K562 (cell line): ENCODE data around the gene AMPD3. TPM values are rescaled to one million over a fixed set of nuclear protein-coding genes. Genes with fewer than 3 reads are reported as not detected.

Source experiments
- ATAC-seq: fragments of 200-7000 bp; cut with Tn5 transposase; 3 replicates; pipeline ENCODE4 v1.9.1; 2020; ENCODE audit warnings: moderate library complexity
- BruUV-seq: library from RNA; stranded (reverse); fragments of 400-500 nt; replicated peaks from 2 replicates; lab custom pipeline; 2021; lab: Mats Ljungman, UMichigan
- CTCF ChIA-PET: fragments of 300-600 bp; formaldehyde crosslinking; extraction: SDS; loops from one replicate; lab custom pipeline; 2021; ENCODE audit warnings: low intra/inter-chr PET ratio; lab: Yijun Ruan, JAX
- POLR2A ChIA-PET: fragments of 300-600, 350-650 bp; sonication (Branson Sonifier 250); formaldehyde crosslinking; extraction: SDS; loops from one replicate; lab custom pipeline; 2021; ENCODE audit warnings: antibody characterized with exemption, inconsistent platforms; lab: Yijun Ruan, JAX
- DNase-seq, 4 experiments: peaks; one replicate each; pipeline versions ENCODE4 v3.0.0 to v3.0.0-alpha.2; 2011 to 2018; ENCODE audit warnings: low spot score in 3 of 4, mixed read lengths in 3 of 4; ENCODE audit errors: extremely low read depth in 1 of 4
- FAIRE-seq: peaks from 2 replicates; lab custom pipeline; 2011; peaks lifted over from hg19 to GRCh38; lab: Jason Lieb, UNC
- H2AFZ ChIP-seq: 2 replicates; pipeline ENCODE4 v1.6.0; 2011; ENCODE audit warnings: low read depth, low read length, control low read depth, inconsistent platforms
- H3K27ac ChIP-seq: fragments of 200-600 bp; 3 replicates; pipeline ENCODE4 v1.8.0; 2011; ENCODE audit warnings: low read depth, mild to moderate bottlenecking, control low read depth, inconsistent platforms, low read length, moderate library complexity, mixed read lengths; ENCODE audit errors: extremely low read depth
- H3K27me3 ChIP-seq, 2 experiments: fragments of 300-600 bp in 1 of 2; 2 replicates in 1 of 2; 3 replicates in 1 of 2; pipeline versions ENCODE4 v1.6.0 to v1.8.0; 2011; ENCODE audit warnings: inconsistent platforms in 2 of 2, low read length in 2 of 2, mild to moderate bottlenecking in 1 of 2, mixed read lengths in 1 of 2, moderate library complexity in 1 of 2; ENCODE audit not compliant: control insufficient read depth in 2 of 2, insufficient read depth in 2 of 2
- H3K36me3 ChIP-seq: fragments of 300-600 bp; 3 replicates; pipeline ENCODE4 v1.8.0; 2011; ENCODE audit warnings: mild to moderate bottlenecking, low read length, inconsistent platforms; ENCODE audit not compliant: control insufficient read depth, insufficient read depth
- H3K4me1 ChIP-seq, 2 experiments: fragments of 200-600 bp in 1 of 2; replicated peaks in 1 of 2; 2 replicates in 1 of 2; 3 replicates in 1 of 2; pipeline versions ENCODE4 v1.5.1 to v1.8.0; 2011; ENCODE audit warnings: inconsistent platforms in 2 of 2, low read length in 2 of 2, mild to moderate bottlenecking in 1 of 2, mixed read lengths in 1 of 2, moderate library complexity in 1 of 2; ENCODE audit not compliant: control insufficient read depth in 2 of 2, insufficient read depth in 2 of 2
- H3K4me2 ChIP-seq: 2 replicates; pipeline ENCODE4 v1.6.1; 2011; ENCODE audit warnings: low read length, control low read depth, inconsistent platforms, mixed read lengths; ENCODE audit not compliant: insufficient read depth
- H3K4me3 ChIP-seq: fragments of 200-600 bp; sonication (generic), shearing (Covaris generic); 2 replicates; pipeline ENCODE4 v1.5.1; 2016; ENCODE audit warnings: control low read depth, inconsistent platforms
- H3K79me2 ChIP-seq: fragments of 200-600 bp; 3 replicates; pipeline ENCODE4 v1.8.0; 2011; ENCODE audit warnings: low read length, inconsistent platforms; ENCODE audit not compliant: control insufficient read depth, insufficient read depth
- H3K9ac ChIP-seq, 2 experiments: 2 replicates each; pipeline versions ENCODE4 v1.6.0 to v1.6.1; 2011; ENCODE audit warnings: low read depth in 2 of 2, low read length in 2 of 2, control low read depth in 1 of 2, inconsistent platforms in 1 of 2, mild to moderate bottlenecking in 1 of 2, mixed read lengths in 1 of 2; ENCODE audit not compliant: insufficient read depth in 1 of 2
- H3K9me1 ChIP-seq: one replicate; pipeline ENCODE4 v1.6.0; 2011; ENCODE audit warnings: inconsistent platforms, mild to moderate bottlenecking, low read length, moderate library complexity; ENCODE audit not compliant: control insufficient read depth, insufficient read depth
- H3K9me3 ChIP-seq: replicated peaks from 2 replicates; pipeline ENCODE4 v1.5.1; 2011; ENCODE audit warnings: low read depth, low read length, inconsistent platforms; ENCODE audit not compliant: control insufficient read depth, insufficient read depth
- H4K20me1 ChIP-seq: replicated peaks from 2 replicates; pipeline ENCODE4 v1.6.1; 2011; ENCODE audit warnings: low read length, inconsistent platforms, mixed read lengths; ENCODE audit not compliant: control insufficient read depth, insufficient read depth
- BRD4 ChIP-seq: fragments of 200-600 bp; sonication (generic); IDR thresholded peaks from 2 replicates; pipeline ENCODE4 v1.6.1; 2017; ENCODE audit warnings: inconsistent platforms
- CAMTA2 ChIP-seq: fragments of 250-450 bp; sonication (Bioruptor Pico); conservative IDR thresholded peaks from 2 replicates; pipeline ENCODE4 v1.5.1; 2022
- CSDE1 ChIP-seq, 2 experiments: fragments of 450-650 bp; IDR thresholded peaks; 2 replicates each; pipeline ENCODE4 v1.6.1; 2016; ENCODE audit warnings: mild to moderate bottlenecking in 1 of 2
- KAT8 ChIP-seq: fragments of 450-650 bp; IDR thresholded peaks from 2 replicates; pipeline ENCODE4 v1.6.1; 2016; ENCODE audit warnings: low read depth, mild to moderate bottlenecking
- KLF13 ChIP-seq: fragments of 450-650 bp; IDR thresholded peaks from 2 replicates; pipeline ENCODE4 v1.6.1; 2016; ENCODE audit warnings: missing genetic modification characterization, low read depth, mild to moderate bottlenecking, missing compliant biosample characterization, moderate library complexity, borderline replicate concordance
- PYGO2 ChIP-seq: fragments of 450-650 bp; IDR thresholded peaks from 2 replicates; pipeline ENCODE4 v1.6.1; 2016; ENCODE audit warnings: mild to moderate bottlenecking, missing genetic modification characterization, moderate library complexity, missing compliant biosample characterization
- RFX7 ChIP-seq: fragments of 250-450 bp; sonication (Bioruptor Pico); IDR thresholded peaks from 2 replicates; pipeline ENCODE4 v1.5.1; 2021; ENCODE audit warnings: mild to moderate bottlenecking
- SIN3B ChIP-seq: fragments of 450-650 bp; IDR thresholded peaks from 2 replicates; pipeline ENCODE4 v1.6.1; 2017; ENCODE audit warnings: low read depth, mild to moderate bottlenecking, moderate library complexity
- TEAD2 ChIP-seq: fragments of 450-650 bp; IDR thresholded peaks from 2 replicates; pipeline ENCODE4 v1.6.1; 2016; ENCODE audit warnings: missing genetic modification characterization, control low read depth, missing compliant biosample characterization
- XRCC4 ChIP-seq: IDR thresholded peaks from one replicate; pipeline ENCODE4 v1.6.1; 2011; ENCODE audit not compliant: insufficient read depth, insufficient read length; ENCODE audit errors: extremely low read depth
- ZC3H4 ChIP-seq: sonication (generic); formaldehyde crosslinking; IDR thresholded peaks from 2 replicates; pipeline ENCODE4 v1.9.0; 2021; ENCODE audit warnings: missing genetic modification reagents, borderline replicate concordance
- ZFPM2 ChIP-seq: fragments of 250-450 bp; sonication (Bioruptor Pico); IDR thresholded peaks from 2 replicates; pipeline ENCODE4 v1.5.1; 2022; ENCODE audit warnings: mild to moderate bottlenecking
- ZNF3 ChIP-seq: fragments of 250-450 bp; sonication (Bioruptor Pico); IDR thresholded peaks from 2 replicates; pipeline ENCODE4 v1.5.0; 2021; ENCODE audit warnings: mild to moderate bottlenecking, moderate library complexity
- ZNF436 ChIP-seq: fragments of 250-450, 450-650 bp; sonication (Bioruptor Pico); formaldehyde crosslinking; IDR thresholded peaks from 2 replicates; pipeline ENCODE4 v1.7.0; 2020; ENCODE audit warnings: mild to moderate bottlenecking
- ZNF561 ChIP-seq: fragments of 450-650 bp; formaldehyde crosslinking; conservative IDR thresholded peaks from 2 replicates; pipeline ENCODE4 v1.4.0; 2020; ENCODE audit warnings: mild to moderate bottlenecking, moderate library complexity
- ZNF830 ChIP-seq: fragments of 250-450 bp; sonication (Bioruptor Pico); IDR thresholded peaks from 2 replicates; pipeline ENCODE4 v1.5.0; 2021; ENCODE audit warnings: mild to moderate bottlenecking
- WGBS: fragments of 100-300 bp; shearing (Covaris generic); methylation state at CpG from one replicate; pipeline ENCODE4 v1.1.6; 2016; ENCODE audit warnings: low coverage, mixed read lengths; ENCODE audit not compliant: insufficient coverage; ENCODE audit errors: missing lambda C conversion rate; 5-methylcytosine and 5-hydroxymethylcytosine counted together
- in situ Hi-C: fragments of 300-500 bp; cut with MboI; formaldehyde crosslinking; loops from 4 replicates; pipeline ENCODE4 v1.15.0; 2018; ENCODE audit warnings: inconsistent platforms, mixed read lengths
- intact Hi-C: fragments of 100-400 bp; cut with micrococcal nuclease; formaldehyde crosslinking; loops from 2 replicates; pipeline ENCODE4 v1.14.2; 2022
- polyA plus RNA-seq, 8 experiments: library from polyadenylated mRNA; depleted of rRNA in 4 of 8; stranded (reverse) in 5 of 8; unstranded in 3 of 8; fragments of >200 nt; fragmentation: Nextera tagmentation in 2 of 8; fragmentation: Illumina TruSeq in 1 of 8; extraction: Ambion mirVana in 2 of 8; extraction: Trizol in 1 of 8; gene quantifications; 2 replicates each; pipeline versions ENCODE4 v1.2.1 to v1.2.3, GENCODE V29; 2011 to 2014; ENCODE audit warnings: inconsistent platforms in 1 of 8, missing spikeins in 1 of 8
- total RNA-seq, 7 experiments: library from RNA; depleted of rRNA in 6 of 7; stranded (reverse); fragments of >200 nt in 6 of 7; fragmentation: Illumina TruSeq in 2 of 7; extraction: Trizol in 2 of 7; gene quantifications; 2 replicates each; pipeline versions ENCODE4 v1.2.1 to v1.2.3, GENCODE V29; 2011 to 2021; ENCODE audit warnings: low replicate concordance in 1 of 7
- TF ChIP-seq, protein P1 (sequence below): fragments of 250-450 bp; sonication (Bioruptor Pico); IDR thresholded peaks from 2 replicates; pipeline ENCODE4 v1.8.0; 2022; ENCODE audit warnings: moderate library complexity, mild to moderate bottlenecking, inconsistent platforms
- TF ChIP-seq, protein P2 (sequence below): sonication (generic); formaldehyde crosslinking; IDR thresholded peaks from 2 replicates; pipeline ENCODE4 v1.8.0; 2022; ENCODE audit warnings: mild to moderate bottlenecking, missing genetic modification reagents, borderline replicate concordance

The AMPD3 gene
- total and polyA plus RNA-seq, 9 of the 15 experiments (the other 6 are each of a cell fraction or from before 2014, with no cell fraction given), result 4.4 to 23.6 (median 11.2) TPM

DNA sequence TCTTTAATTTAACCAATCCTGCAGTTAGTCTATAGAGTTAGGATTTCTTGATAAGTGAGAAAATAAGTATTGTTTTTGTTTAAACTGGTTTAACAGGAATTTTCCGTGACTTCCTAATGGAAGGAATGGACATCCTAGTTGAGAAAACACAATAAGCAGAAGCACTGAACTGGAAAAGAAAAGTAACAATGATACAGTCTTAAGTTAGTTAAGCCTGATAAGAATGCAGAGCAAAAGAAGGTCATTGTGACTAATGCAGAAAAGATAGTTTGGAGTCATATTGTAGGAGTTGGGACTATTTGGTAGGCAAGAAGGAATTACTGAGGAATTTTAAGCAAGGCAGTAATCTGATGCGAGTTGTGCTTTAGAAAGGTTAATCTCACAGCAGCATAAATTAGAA, 74.2 kb downstream of the AMPD3 start:
- CTCF ChIA-PET, result no interaction called here
- BruUV-seq, result no TSS peak
- in situ Hi-C loops, result no loop called here
- Histone ChIP-seq H3K4me2 (no peak overlapping the region), H2AFZ (no peak overlapping the region)
- TF ChIP-seq BRD4 (no peak), RFX7 (no peak), PYGO2 (tag) (no peak), KAT8 (no peak), ZNF830 (CRISPR knock-in tag) (no peak), CSDE1 (IDR thresholded peaks at IDR 0.05) (no peak), CAMTA2 (no peak), XRCC4 (no peak), KLF13 (no peak), ZNF436 (CRISPR knock-in tag) (no peak), TEAD2 (tag) (no peak), ZNF561 (CRISPR knock-in tag) (no peak), ZC3H4 (no peak), ZFPM2 (no peak), ZNF3 (CRISPR knock-in tag) (no peak), SIN3B (no peak)
- TF ChIP-seq, protein P1, sequence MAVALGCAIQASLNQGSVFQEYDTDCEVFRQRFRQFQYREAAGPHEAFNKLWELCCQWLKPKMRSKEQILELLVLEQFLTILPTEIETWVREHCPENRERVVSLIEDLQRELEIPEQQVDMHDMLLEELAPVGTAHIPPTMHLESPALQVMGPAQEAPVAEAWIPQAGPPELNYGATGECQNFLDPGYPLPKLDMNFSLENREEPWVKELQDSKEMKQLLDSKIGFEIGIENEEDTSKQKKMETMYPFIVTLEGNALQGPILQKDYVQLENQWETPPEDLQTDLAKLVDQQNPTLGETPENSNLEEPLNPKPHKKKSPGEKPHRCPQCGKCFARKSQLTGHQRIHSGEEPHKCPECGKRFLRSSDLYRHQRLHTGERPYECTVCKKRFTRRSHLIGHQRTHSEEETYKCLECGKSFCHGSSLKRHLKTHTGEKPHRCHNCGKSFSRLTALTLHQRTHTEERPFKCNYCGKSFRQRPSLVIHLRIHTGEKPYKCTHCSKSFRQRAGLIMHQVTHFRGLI (CRISPR knock-in tag), result no peak
- TF ChIP-seq, protein P2, sequence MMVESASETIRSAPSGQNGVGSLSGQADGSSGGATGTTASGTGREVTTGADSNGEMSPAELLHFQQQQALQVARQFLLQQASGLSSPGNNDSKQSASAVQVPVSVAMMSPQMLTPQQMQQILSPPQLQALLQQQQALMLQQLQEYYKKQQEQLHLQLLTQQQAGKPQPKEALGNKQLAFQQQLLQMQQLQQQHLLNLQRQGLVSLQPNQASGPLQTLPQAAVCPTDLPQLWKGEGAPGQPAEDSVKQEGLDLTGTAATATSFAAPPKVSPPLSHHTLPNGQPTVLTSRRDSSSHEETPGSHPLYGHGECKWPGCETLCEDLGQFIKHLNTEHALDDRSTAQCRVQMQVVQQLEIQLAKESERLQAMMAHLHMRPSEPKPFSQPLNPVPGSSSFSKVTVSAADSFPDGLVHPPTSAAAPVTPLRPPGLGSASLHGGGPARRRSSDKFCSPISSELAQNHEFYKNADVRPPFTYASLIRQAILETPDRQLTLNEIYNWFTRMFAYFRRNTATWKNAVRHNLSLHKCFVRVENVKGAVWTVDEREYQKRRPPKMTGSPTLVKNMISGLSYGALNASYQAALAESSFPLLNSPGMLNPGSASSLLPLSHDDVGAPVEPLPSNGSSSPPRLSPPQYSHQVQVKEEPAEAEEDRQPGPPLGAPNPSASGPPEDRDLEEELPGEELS, result no peak
- TF ChIP-seq, all 486 proteins: peak for 0
- Histone ChIP-seq H3K79me2 (no peaks in the 10 kb centered on the region), H3K9me3 (no peaks in the 10 kb centered on the region), H3K9me1 (no peaks in the 10 kb centered on the region), H3K9ac (no peak overlapping the region), H3K4me3 (no peak overlapping the region), H3K4me1 (peaks cover 0 to 4% of the 10 kb centered on the region in 2 experiments; a peak in 2 of 5 replicates), H4K20me1 (no peaks in the 10 kb centered on the region), H3K36me3 (peaks cover 60% of the 10 kb centered on the region), H3K27me3 (no peaks in the 10 kb centered on the region), H3K27ac (no peak overlapping the region)
- FAIRE-seq, result no peak
- no peak for DNase-seq
- intact Hi-C loops, result no loop called here
- ATAC-seq, result no peak
- POLR2A ChIA-PET, result no interaction called here
- 83% methylated on average over 2 of the region's 2 CpGs for WGBS
